ENCODE results near the gene TMEM37.

TMEM37 gene

DNA sequence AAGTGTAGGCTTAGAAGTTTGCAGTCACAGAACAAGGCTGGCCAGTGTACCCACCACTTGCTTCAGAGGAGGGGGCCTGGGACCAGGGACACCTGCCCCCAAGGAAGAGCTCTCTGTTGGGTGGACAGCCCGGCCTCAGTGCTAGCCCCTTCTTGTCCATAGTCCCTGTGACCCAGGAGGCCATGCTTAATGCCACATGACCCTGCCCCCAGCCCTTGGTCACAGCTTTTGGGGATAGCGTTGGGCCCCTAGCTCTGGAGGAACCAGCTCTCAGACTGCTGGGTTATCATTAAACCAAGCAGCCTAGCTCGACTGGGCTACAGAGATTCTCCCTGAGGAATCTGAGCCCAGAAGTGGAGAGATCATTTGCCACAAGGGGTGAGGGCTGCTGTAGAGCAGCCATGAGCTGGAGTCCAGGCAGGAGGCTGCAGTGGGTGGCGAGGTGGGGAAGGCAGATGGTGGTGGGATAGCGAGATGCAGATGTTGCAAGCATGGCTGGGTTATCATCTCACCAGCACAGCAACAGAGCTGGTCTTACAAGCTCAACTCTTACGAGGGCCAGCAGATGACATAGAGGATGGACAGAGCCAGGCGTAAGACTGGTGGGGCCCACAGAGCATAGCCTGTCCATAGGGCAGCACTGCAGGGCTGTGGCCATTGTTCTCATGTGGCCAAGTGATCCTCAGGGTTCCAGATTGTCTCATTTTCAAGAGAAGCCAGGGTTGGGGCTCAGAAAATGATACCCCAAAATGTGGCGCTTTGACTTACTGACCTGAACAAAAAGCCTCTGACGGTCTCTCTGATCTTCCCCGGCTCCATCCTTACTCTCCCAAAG lies 7.2 kb upstream of the TMEM37 start:
- H3K36me3 ChIP-seq: no peaks in the 10 kb centered on the region
- no peak overlapping the region for H3K27ac ChIP-seq
- H3K4me3 ChIP-seq (ENCODE audit: low read depth in 1 of 2, low read length in 1 of 2): no peak overlapping the region
- TF ChIP-seq CTCF (IDR thresholded peaks at IDR 0.05): no peak
- no peaks in the 10 kb centered on the region for H3K4me1 ChIP-seq (ENCODE audit: control insufficient read depth in 1 of 2, insufficient read depth in 1 of 2, low read depth in 1 of 2, low read length in 1 of 2)
- H3K27me3 ChIP-seq: peaks cover 77% of the 10 kb centered on the region
- no peaks in the 10 kb centered on the region for H3K9me3 ChIP-seq

GRCh38 chr2:119425119-119425405 lies 6.6 kb upstream of the TMEM37 start:
- no peaks in the 10 kb centered on the region for H3K4me1 ChIP-seq (ENCODE audit: control insufficient read depth in 1 of 2, insufficient read depth in 1 of 2, low read depth in 1 of 2, low read length in 1 of 2)
- peaks cover 82% of the 10 kb centered on the region for H3K27me3 ChIP-seq
- H3K27ac ChIP-seq: no peak overlapping the region
- H3K9me3 ChIP-seq: no peaks in the 10 kb centered on the region
- H3K4me3 ChIP-seq (ENCODE audit: low read depth in 1 of 2, low read length in 1 of 2): no peak overlapping the region
- H3K36me3 ChIP-seq: no peaks in the 10 kb centered on the region
- TF ChIP-seq CTCF (IDR thresholded peaks at IDR 0.05): no peak

DNA sequence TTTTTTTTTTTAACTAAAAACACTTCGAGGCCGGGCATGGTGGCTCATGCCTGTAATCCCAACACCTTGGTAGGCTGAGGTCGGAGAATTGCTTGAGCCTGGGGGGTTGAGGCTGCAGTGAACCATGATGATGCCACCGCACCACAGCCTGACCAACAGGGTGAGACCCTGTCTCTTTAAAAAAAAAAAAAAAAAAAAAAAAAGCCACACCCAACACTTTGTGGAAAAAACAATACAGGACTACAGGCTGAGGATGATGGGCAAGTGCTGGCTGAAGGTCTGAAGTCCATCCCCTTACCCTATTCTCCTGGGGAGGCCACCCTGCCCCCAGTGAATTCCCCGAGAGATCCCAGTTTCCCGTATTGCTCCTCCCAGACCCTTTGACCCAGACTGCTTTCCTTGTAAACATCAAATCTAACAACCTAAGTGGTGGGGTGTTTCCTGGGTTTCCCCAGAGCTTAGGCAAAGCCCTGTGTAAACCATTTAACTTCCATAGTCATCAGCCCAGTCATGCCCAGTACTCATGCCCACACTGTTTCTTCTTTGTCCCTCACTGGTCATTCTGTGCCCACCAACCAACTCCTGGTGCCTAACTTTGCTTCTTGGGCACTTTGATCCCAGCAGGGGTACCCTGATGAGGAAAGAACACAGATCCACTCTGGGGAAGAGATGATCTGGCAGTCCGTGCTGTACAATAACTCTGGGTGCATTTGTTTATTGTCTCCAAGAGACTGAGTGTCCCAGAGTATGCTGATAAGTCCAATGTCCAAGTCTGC lies 5.8 kb upstream of the TMEM37 start:
- H3K27me3 ChIP-seq: peaks cover 82% of the 10 kb centered on the region
- no peak overlapping the region for H3K4me3 ChIP-seq (ENCODE audit: low read depth in 1 of 2, low read length in 1 of 2)
- no peak overlapping the region for H3K27ac ChIP-seq
- H3K9me3 ChIP-seq: no peaks in the 10 kb centered on the region
- TF ChIP-seq CTCF (IDR thresholded peaks at IDR 0.05): no peak
- H3K36me3 ChIP-seq: no peaks in the 10 kb centered on the region
- H3K4me1 ChIP-seq (ENCODE audit: control insufficient read depth in 1 of 2, insufficient read depth in 1 of 2, low read depth in 1 of 2, low read length in 1 of 2): no peaks in the 10 kb centered on the region

DNA sequence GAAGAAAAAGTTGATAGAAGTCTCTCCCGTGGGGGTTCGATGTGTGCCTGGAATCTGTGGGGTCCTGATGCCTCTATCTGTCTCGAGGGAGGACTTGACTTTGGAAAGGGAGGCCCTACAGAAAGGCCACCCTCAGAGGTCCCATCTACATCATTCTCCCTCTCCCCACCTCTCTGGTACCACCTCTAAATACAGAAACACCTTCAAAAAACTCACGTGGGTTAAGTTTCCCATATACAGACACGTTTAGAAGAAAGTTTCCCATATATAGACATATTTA lies 5.3 kb upstream of the TMEM37 start:
- H3K4me1 ChIP-seq (ENCODE audit: control insufficient read depth in 1 of 2, insufficient read depth in 1 of 2, low read depth in 1 of 2, low read length in 1 of 2): peaks cover 0 to 1% of the 10 kb centered on the region in 2 experiments
- TF ChIP-seq CTCF (IDR thresholded peaks at IDR 0.05): no peak
- peaks cover 82% of the 10 kb centered on the region for H3K27me3 ChIP-seq
- no peaks in the 10 kb centered on the region for H3K9me3 ChIP-seq
- H3K4me3 ChIP-seq (ENCODE audit: low read depth in 1 of 2, low read length in 1 of 2): no peak overlapping the region
- no peaks in the 10 kb centered on the region for H3K36me3 ChIP-seq
- H3K27ac ChIP-seq: no peak overlapping the region

- Histone ChIP-seq H3K27ac (no peak overlapping the region), H3K4me3 (ENCODE audit: low read depth in 1 of 2, low read length in 1 of 2) (no peak overlapping the region), H3K36me3 (no peaks in the 10 kb centered on the region), H3K9me3 (no peaks in the 10 kb centered on the region), H3K27me3 (peaks cover 86% of the 10 kb centered on the region), H3K4me1 (ENCODE audit: control insufficient read depth in 1 of 2, insufficient read depth in 1 of 2, low read depth in 1 of 2, low read length in 1 of 2) (peaks cover under 1 to 7% of the 10 kb centered on the region in 2 experiments)
- TF ChIP-seq CTCF (IDR thresholded peaks at IDR 0.05): no peak
Observed at GRCh38 chr2:119426801-119427395, 4.8 kb upstream of the TMEM37 start.
